ENCODE data around the gene MAB21L2.

Gene MAB21L2

DNA sequence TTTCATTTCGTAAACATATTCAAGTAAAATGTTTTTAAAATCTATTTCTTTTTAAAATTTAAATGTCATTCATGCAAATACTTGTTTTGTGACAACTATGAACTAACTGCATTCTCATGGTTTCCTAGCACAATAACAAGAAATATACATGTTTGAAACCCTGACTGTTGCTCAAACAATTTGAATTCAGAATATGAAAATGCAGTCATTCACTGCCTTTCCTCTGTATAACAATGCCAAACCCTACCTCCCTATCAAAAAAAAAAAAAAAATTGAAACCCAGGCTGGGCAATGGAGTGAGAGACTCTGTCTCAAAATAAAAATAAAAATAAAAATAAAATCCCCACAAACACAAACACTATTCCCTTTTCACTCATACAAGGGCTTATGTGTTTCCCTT is 42.1 kb downstream of the MAB21L2 start:
- DNase-seq: no peak

- DNase-seq: no peak
These were observed 43.1 kb downstream of the MAB21L2 start for GRCh38 chr4:150625033-150625432.

- no peak for DNase-seq
These were observed 46.1 kb downstream of the MAB21L2 start for GRCh38 chr4:150628073-150628472.

DNA sequence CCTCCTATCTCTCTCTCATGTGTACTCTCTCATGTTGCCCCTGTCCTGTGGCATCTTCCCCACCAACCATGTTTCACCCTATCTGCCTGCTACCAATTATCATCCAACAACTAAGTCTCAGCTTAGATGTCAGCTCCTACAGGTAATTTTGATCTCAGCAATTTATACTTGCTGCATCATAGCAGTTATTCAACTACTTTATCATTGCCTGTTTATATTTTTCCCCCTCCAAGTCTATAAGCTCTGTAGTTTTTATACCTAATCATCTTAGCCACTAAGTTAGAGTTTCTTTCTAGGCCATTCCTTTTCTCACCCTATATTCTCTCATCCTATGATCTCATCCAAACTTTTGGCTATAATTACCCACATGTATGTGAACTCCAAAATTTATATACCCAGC is 50.7 kb downstream of the MAB21L2 start:
- no peak for DNase-seq
